Keratinocyte (primary cell): ENCODE results near the gene THRB. TPM values are rescaled to one million over a fixed set of nuclear protein-coding genes. Genes with fewer than 3 reads are reported as not detected.

Experiments used
- DNase-seq: peaks from one replicate; pipeline ENCODE4 v3.0.0-alpha.2; 2011; ENCODE audit warnings: low read depth, missing footprints, low spot score
- FAIRE-seq: peaks from 2 replicates; lab custom pipeline; 2011; peaks lifted over from hg19 to GRCh38; lab: Jason Lieb, UNC
- H2AFZ ChIP-seq: 2 replicates; pipeline ENCODE4 v1.6.0; 2012; ENCODE audit warnings: low read length, control low read depth, inconsistent platforms; ENCODE audit not compliant: control insufficient read depth
- H3K27ac ChIP-seq: 2 replicates; pipeline ENCODE4 v1.5.1; 2011; ENCODE audit warnings: low read length; ENCODE audit not compliant: control insufficient read depth, insufficient read depth
- H3K27me3 ChIP-seq: 3 replicates; pipeline ENCODE4 v1.6.0; 2011; ENCODE audit warnings: low read length; ENCODE audit not compliant: control insufficient read depth, insufficient read depth; ENCODE audit errors: extremely low read depth
- H3K36me3 ChIP-seq, 2 experiments: 2 replicates in 1 of 2; 3 replicates in 1 of 2; pipeline ENCODE4 v1.5.1; 2011; ENCODE audit warnings: low read length in 2 of 2, mild to moderate bottlenecking in 1 of 2; ENCODE audit not compliant: control insufficient read depth in 2 of 2, insufficient read depth in 2 of 2; ENCODE audit errors: extremely low read depth in 1 of 2
- H3K4me1 ChIP-seq: 3 replicates; pipeline ENCODE4 v1.5.1; 2011; ENCODE audit warnings: low read length; ENCODE audit not compliant: control insufficient read depth, insufficient read depth; ENCODE audit errors: extremely low read depth
- H3K4me2 ChIP-seq: 3 replicates; pipeline ENCODE4 v1.6.0; 2011; ENCODE audit warnings: low read depth, low read length; ENCODE audit not compliant: control insufficient read depth, insufficient read depth; ENCODE audit errors: extremely low read depth
- H3K4me3 ChIP-seq, 3 experiments: fragments of 200-600 bp in 1 of 3; sonication (generic) in 1 of 3; 2 replicates in 2 of 3; 3 replicates in 1 of 3; pipeline ENCODE4 v1.5.1; 2011 to 2016; ENCODE audit warnings: low read length in 3 of 3, mild to moderate bottlenecking in 3 of 3, control low read depth in 2 of 3, inconsistent platforms in 1 of 3, low read depth in 1 of 3, mixed read lengths in 1 of 3, mixed run types in 1 of 3, moderate library complexity in 1 of 3; ENCODE audit not compliant: control insufficient read depth in 2 of 3, insufficient read depth in 2 of 3; ENCODE audit errors: extremely low read depth in 1 of 3
- H3K79me2 ChIP-seq: 2 replicates; pipeline ENCODE4 v1.6.0; 2012; ENCODE audit warnings: low read length; ENCODE audit not compliant: control insufficient read depth, insufficient read depth
- H3K9ac ChIP-seq: 3 replicates; pipeline ENCODE4 v1.6.0; 2011; ENCODE audit warnings: low read length; ENCODE audit not compliant: control insufficient read depth, insufficient read depth; ENCODE audit errors: extremely low read depth
- H3K9me1 ChIP-seq: 3 replicates; pipeline ENCODE4 v1.6.0; 2011; ENCODE audit warnings: low read length; ENCODE audit not compliant: control insufficient read depth, insufficient read depth; ENCODE audit errors: extremely low read depth
- H3K9me3 ChIP-seq: 2 replicates; pipeline ENCODE4 v1.5.1; 2012; ENCODE audit warnings: low read depth, low read length; ENCODE audit not compliant: control insufficient read depth
- H4K20me1 ChIP-seq: 3 replicates; pipeline ENCODE4 v1.6.0; 2011; ENCODE audit warnings: low read length; ENCODE audit not compliant: control insufficient read depth, insufficient read depth; ENCODE audit errors: extremely low read depth
- EZH2 ChIP-seq: IDR thresholded peaks from one replicate; pipeline ENCODE4 v1.6.1; 2012; ENCODE audit warnings: inconsistent platforms, mild to moderate bottlenecking, low read length, moderate library complexity
- dilution Hi-C: fragments of 300-500 bp; cut with MboI; formaldehyde crosslinking; loops from one replicate; pipeline ENCODE4 v1.7.0; 2020; ENCODE audit warnings: low sequenced_read_pairs; ENCODE audit not compliant: extremely low pct_ligation_motif_present
- polyA plus RNA-seq, 5 experiments: library from polyadenylated mRNA; depleted of rRNA in 3 of 5; stranded (reverse) in 3 of 5; stranded (forward) in 1 of 5; unstranded in 1 of 5; fragments of >200 nt; gene quantifications; 1 replicate in 1 of 5; 2 replicates in 3 of 5; 3 replicates in 1 of 5; pipeline versions ENCODE4 v1.2.1 to v1.2.3, GENCODE V29; 2011 to 2012; ENCODE audit warnings: missing spikeins in 2 of 5, low read depth in 1 of 5, low replicate concordance in 1 of 5
- TF ChIP-seq, protein P1 (sequence below), 3 experiments: IDR thresholded peaks in 1 of 3; conservative IDR thresholded peaks in 1 of 3; optimal IDR thresholded peaks in 1 of 3; 2 replicates in 2 of 3; 3 replicates in 1 of 3; pipeline versions ENCODE3 to v1.5.1; 2011; ENCODE audit warnings: low read length in 3 of 3, mild to moderate bottlenecking in 3 of 3, moderate library complexity in 2 of 3, control low read depth in 1 of 3, inconsistent platforms in 1 of 3; ENCODE audit not compliant: insufficient read depth in 2 of 3; ENCODE audit errors: extremely low read depth in 1 of 3

Gene THRB
- polyA plus RNA-seq, 1 donor (not counting 4 experiments of a cell fraction or from before 2014, with no cell fraction given), result 2.6 TPM

DNA sequence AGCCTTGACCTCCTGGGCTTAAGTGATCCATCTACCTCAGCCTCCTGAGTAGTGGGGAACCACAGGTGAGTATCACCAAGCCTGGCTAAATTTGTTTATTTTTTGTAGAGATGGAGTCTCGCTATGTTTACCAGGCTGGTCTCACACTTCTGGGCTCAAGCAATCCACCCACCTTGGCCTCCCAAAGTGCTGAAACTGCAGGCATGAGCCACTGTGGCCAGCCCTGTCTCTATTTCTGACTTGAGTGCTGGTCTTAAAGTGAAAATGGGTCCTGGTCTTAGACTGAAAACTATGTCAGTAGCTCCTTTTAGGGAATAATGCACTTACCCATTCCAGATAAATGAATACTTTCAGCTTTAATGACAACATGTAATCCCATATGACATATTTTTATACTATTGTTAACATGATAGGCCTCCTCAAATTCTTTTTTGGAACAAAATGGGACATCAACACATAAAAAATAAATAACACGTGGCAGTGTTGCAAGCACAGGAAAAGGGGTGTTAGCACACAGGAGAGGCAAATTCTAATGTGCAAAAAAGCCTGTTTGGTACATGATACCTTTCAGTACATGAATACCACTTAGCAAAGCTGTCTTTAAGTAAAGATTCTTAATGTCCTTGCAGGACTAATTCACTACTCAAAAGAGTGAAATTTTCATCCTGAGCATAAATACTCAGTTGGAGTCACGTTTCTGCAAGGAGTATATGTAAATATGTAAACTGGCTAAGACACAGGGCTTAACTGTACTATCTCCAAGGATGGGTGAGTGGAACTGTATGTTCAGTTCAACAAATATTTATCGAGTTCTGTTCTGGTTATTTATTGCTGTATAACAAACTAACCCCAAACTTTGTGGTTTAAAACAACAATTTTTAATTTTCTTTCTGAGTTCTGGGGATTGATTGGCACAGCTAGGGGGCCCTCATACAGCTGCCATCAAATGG is 354.9 kb downstream of the THRB start:
- H3K27ac ChIP-seq, result no peak overlapping the region
- dilution Hi-C loops, result no loop called here
- H2AFZ ChIP-seq, result no peak overlapping the region
- no peaks in the 10 kb centered on the region for H3K79me2 ChIP-seq
- no peak overlapping the region for H3K4me2 ChIP-seq
- H3K27me3 ChIP-seq, result no peaks in the 10 kb centered on the region
- TF ChIP-seq, protein P1, sequence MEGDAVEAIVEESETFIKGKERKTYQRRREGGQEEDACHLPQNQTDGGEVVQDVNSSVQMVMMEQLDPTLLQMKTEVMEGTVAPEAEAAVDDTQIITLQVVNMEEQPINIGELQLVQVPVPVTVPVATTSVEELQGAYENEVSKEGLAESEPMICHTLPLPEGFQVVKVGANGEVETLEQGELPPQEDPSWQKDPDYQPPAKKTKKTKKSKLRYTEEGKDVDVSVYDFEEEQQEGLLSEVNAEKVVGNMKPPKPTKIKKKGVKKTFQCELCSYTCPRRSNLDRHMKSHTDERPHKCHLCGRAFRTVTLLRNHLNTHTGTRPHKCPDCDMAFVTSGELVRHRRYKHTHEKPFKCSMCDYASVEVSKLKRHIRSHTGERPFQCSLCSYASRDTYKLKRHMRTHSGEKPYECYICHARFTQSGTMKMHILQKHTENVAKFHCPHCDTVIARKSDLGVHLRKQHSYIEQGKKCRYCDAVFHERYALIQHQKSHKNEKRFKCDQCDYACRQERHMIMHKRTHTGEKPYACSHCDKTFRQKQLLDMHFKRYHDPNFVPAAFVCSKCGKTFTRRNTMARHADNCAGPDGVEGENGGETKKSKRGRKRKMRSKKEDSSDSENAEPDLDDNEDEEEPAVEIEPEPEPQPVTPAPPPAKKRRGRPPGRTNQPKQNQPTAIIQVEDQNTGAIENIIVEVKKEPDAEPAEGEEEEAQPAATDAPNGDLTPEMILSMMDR (optimal IDR thresholded peaks at IDR 0.05 in 1 of 3, IDR thresholded peaks at IDR 0.05 in 1 of 3, conservative IDR thresholded peaks at IDR 0.05 in 1 of 3; ENCODE audit: extremely low read depth in 1 of 3, insufficient read depth in 2 of 3, low read length in 3 of 3), result no peak
- no peak for TF ChIP-seq EZH2
- DNase-seq (no peak), FAIRE-seq (no peak)
- no peaks in the 10 kb centered on the region for H3K9me1 ChIP-seq
- H3K4me1 ChIP-seq, result peaks cover 9% of the 10 kb centered on the region
- no peak overlapping the region for H3K9ac ChIP-seq
- H3K4me3 ChIP-seq, result no peak overlapping the region
- no peaks in the 10 kb centered on the region for H4K20me1 ChIP-seq
- no peaks in the 10 kb centered on the region for H3K9me3 ChIP-seq
- no peaks in the 10 kb centered on the region for H3K36me3 ChIP-seq

DNA sequence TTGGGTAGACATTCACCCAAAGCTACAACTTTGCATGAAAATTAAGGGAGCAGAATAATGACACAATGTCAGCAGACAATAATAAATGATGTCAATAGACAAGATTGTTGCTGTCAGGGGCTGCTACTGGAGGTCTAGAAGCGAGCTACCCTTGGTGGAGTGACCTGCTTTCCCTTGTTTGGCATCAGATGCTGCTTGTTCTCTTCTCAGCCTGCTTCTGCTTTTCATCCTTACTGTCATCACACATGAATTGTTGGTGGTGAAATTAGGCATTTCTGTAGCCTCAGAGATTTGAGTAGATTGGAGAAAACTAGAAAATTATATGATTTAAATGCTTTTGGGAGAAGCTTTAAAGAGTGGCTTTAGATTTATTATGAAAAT is 355.8 kb downstream of the THRB start:
- TF ChIP-seq, protein P1 (optimal IDR thresholded peaks at IDR 0.05 in 1 of 3, IDR thresholded peaks at IDR 0.05 in 1 of 3, conservative IDR thresholded peaks at IDR 0.05 in 1 of 3; ENCODE audit: extremely low read depth in 1 of 3, insufficient read depth in 2 of 3, low read length in 3 of 3), result no peak
- no peak for TF ChIP-seq EZH2
- Histone ChIP-seq H4K20me1 (no peaks in the 10 kb centered on the region), H3K79me2 (no peaks in the 10 kb centered on the region), H3K4me1 (peaks cover 9% of the 10 kb centered on the region), H3K27me3 (no peaks in the 10 kb centered on the region), H3K9ac (no peak overlapping the region), H3K9me1 (no peaks in the 10 kb centered on the region), H3K4me3 (no peak overlapping the region), H3K4me2 (no peak overlapping the region), H3K27ac (no peak overlapping the region), H2AFZ (no peak overlapping the region), H3K9me3 (no peaks in the 10 kb centered on the region), H3K36me3 (no peaks in the 10 kb centered on the region)
- dilution Hi-C loops, result no loop called here
- DNase-seq, result no peak
- FAIRE-seq, result peak; percentile 20
